Transverse colon (tissue), 4 donors: ENCODE results near the gene ZNF837. TPM values are rescaled to one million over a fixed set of nuclear protein-coding genes. Genes with fewer than 3 reads are reported as not detected.
A peak's percentile ranks its signal among the peaks of the same experiment; 100 is the strongest.

Experiments used
- DNase-seq: peaks from one replicate; pipeline ENCODE4 v3.0.0-alpha.2; 2019
- H3K27ac ChIP-seq, 4 donors: fragments of 200-600 bp; sonication (generic); 2 replicates each; pipeline ENCODE4 v1.5.1; 2016 to 2018; ENCODE audit warnings: inconsistent platforms in 4 of 4
- H3K27me3 ChIP-seq: fragments of 200-600 bp; sonication (generic); 2 replicates; pipeline ENCODE4 v1.5.1; 2017; ENCODE audit warnings: inconsistent platforms
- H3K36me3 ChIP-seq, 4 donors: fragments of 200-600 bp; sonication (generic); 2 replicates each; pipeline ENCODE4 v1.5.1; 2017 to 2019; ENCODE audit warnings: inconsistent platforms in 4 of 4
- H3K4me1 ChIP-seq, 4 donors: fragments of 200-600 bp; sonication (generic); 2 replicates each; pipeline ENCODE4 v1.5.1; 2017 to 2020; ENCODE audit warnings: inconsistent platforms in 4 of 4
- H3K4me3 ChIP-seq, 4 donors: fragments of 200-600 bp; sonication (generic); 1 replicate in 1 of 4; 2 replicates in 3 of 4; pipeline versions ENCODE4 v1.5.1 to v1.6.1; 2017 to 2019; ENCODE audit warnings: inconsistent platforms in 4 of 4
- H3K9me3 ChIP-seq, 2 donors: fragments of 200-600 bp; sonication (generic); 2 replicates each; pipeline ENCODE4 v1.5.1; 2017 to 2019; ENCODE audit warnings: inconsistent platforms in 2 of 2
- EP300 ChIP-seq: sonication (generic); formaldehyde crosslinking; IDR thresholded peaks from one replicate; pipeline ENCODE4 v1.6.1; 2017; ENCODE audit warnings: antibody characterized with exemption, low read depth
- POLR2A ChIP-seq: fragments of 450-650 bp; IDR thresholded peaks from one replicate; pipeline ENCODE4 v1.6.1; 2016; ENCODE audit warnings: antibody characterized with exemption, mild to moderate bottlenecking, moderate library complexity
- POLR2AphosphoS5 ChIP-seq, 3 donors: sonication (generic); formaldehyde crosslinking; IDR thresholded peaks; one replicate each; pipeline ENCODE4 v1.6.1; 2016; ENCODE audit warnings: antibody characterized with exemption in 3 of 3
- WGBS, 2 donors: methylation state at CpG; one replicate each; pipeline ENCODE4 v1.1.5; 2018; ENCODE audit warnings: low coverage in 1 of 2; 5-methylcytosine and 5-hydroxymethylcytosine counted together
- in situ Hi-C, 4 donors: fragments of 200-750 bp; cut with MboI; loops; one replicate each; pipeline versions ENCODE4 v1.15.0 to v1.15.1; 2017; ENCODE audit warnings: low sequenced_read_pairs in 3 of 4, low pct_ligation_motif_present in 1 of 4, low pct_unique_long_range_greater_than_20kb in 1 of 4
- intact Hi-C: fragments of 100-400 bp; cut with DNase I; formaldehyde crosslinking; loops from one replicate; pipeline ENCODE4 v1.15.1; 2023; ENCODE audit warnings: low total_unique reads
- total RNA-seq, 4 donors: library from RNA; depleted of rRNA; stranded (reverse); fragments of >200 nt; gene quantifications; one replicate each; pipeline ENCODE4 v1.1.0, GENCODE V29; 2016
- TF ChIP-seq, protein P1 (sequence below), 5 experiments: fragments of 200-600 bp in 3 of 5; fragments of 450-650 bp in 2 of 5; sonication (generic) in 3 of 5; IDR thresholded peaks; 1 replicate in 2 of 5; 2 replicates in 3 of 5; pipeline ENCODE4 v1.5.1; 2016 to 2017; ENCODE audit warnings: antibody characterized with exemption in 5 of 5, inconsistent platforms in 3 of 5, mild to moderate bottlenecking in 2 of 5, moderate library complexity in 1 of 5

The ZNF837 gene
- total RNA-seq, 4 donors from 2014 or later = 3.7 to 10.7 (median 6.1) TPM

DNA sequence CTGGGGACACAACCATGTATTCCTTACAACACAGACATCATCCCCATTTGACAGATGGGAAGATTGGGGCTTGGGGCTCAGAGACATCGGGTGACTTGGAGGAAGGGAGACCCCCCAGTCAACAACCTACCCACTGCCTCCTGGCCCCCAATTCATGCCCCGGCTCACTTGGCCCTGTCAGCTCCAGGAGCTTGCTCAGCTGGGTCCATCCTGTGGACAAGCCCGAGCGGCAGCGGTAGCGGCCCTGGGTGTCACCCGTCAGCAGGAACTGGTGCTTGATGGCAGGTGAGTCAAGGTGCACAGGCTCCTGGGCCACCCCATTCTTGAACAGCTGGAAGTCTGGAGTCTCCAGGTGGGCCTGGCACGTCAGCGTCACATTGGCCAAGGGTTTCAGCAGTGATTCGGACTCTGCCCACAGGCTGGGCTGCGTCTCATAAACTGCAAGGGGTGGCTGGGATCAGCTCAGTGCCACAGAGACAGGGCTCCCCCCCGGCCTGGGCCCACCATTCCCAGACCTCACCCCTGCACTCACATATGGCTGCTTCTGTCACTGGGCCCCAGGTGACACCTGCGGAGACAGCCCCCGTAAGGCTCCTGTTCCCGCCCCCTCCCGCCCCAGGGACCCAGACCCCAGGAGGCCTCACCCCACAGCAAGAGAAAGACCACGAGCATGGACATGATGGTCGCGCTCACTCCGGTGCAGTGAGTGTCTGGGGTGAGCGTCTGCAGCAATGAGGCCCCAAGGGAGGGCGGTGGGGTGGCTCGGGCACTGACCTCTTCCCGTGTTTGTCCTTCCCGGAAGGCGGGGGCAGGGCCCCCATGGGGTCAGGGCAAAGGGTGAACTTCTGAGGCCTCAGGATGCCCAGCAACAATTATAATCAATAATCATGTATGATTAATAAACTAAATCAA is 27.8 kb downstream of the ZNF837 start, which contains the start of gene A1BG:
Gene A1BG, minus strand, starts transcription at position 733 of the 912 bp plus-strand sequence. Its CDS starts 55 bp downstream, at position 678.
- H3K4me3 ChIP-seq = no peak within 1 kb of the TSS
- H3K27me3 ChIP-seq = peaks cover 49% of the 10 kb centered on the region
- intact Hi-C loops (no loop called here), in situ Hi-C loops (no loop called here)
- TF ChIP-seq EP300 = no peak
- H3K4me1 ChIP-seq = peaks cover 0 to 27% (median 13%) of the 10 kb centered on the region in 4 donors
- WGBS, 2 donors = 81 to 92% methylated on average over 5 to 24 of the region's 26 CpGs
- no peak for DNase-seq
- H3K9me3 ChIP-seq = no peaks in the 10 kb centered on the region
- no peak within 1 kb of the TSS for H3K27ac ChIP-seq
- H3K36me3 ChIP-seq = no peaks in the 10 kb centered on the region

DNA sequence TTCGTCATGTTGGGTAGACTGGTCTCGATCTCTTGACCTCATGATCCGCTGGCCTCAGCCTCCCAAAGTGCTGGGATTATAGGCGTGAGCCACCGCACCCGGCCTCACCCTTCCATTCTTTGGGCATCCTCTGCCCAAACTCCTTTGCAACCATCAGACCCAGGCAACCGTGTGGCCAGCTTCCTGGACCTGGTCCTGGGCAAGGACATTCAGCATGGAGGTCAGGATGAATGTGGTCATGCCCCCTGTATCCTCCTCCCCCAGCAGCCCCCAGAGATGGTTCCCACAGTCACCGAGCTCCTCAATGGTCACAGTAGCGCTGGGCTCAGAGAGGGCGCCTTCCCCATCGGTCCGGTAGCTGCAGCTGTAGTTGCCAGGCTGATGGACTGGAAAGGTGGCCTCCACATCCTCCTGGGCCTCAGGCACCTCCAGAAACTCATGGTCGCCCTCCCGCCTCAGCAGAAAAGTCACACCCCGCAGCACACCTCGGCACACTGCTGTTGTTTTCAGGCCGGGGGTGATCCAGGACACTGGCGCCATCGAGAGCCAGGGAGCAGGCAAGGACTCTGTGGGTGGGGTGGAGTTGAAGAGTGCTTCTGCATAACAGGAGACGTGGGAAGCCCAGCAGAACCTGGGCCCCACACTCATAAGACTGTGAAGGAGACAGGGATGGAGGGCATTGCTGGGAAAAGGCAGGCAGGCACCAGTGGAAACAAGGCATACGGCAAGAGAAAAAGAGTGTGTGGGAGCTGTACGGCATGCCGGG is 28.7 kb downstream of the ZNF837 start:
- H3K27me3 ChIP-seq = peaks cover 58% of the 10 kb centered on the region
- TF ChIP-seq EP300 (no peak), POLR2A (no peak), POLR2AphosphoS5 (IDR thresholded peaks at IDR 0.05) (no peak)
- in situ Hi-C loops = no loop called here
- no peak overlapping the region for H3K4me3 ChIP-seq
- no peaks in the 10 kb centered on the region for H3K9me3 ChIP-seq
- intact Hi-C loops = no loop called here
- no peaks in the 10 kb centered on the region for H3K36me3 ChIP-seq
- H3K4me1 ChIP-seq = peaks cover 0 to 27% (median 15%) of the 10 kb centered on the region in 4 donors
- DNase-seq = no peak
- 86 to 90% methylated on average over 3 to 23 of the region's 23 CpGs for WGBS, 2 donors
- no peak overlapping the region for H3K27ac ChIP-seq

DNA sequence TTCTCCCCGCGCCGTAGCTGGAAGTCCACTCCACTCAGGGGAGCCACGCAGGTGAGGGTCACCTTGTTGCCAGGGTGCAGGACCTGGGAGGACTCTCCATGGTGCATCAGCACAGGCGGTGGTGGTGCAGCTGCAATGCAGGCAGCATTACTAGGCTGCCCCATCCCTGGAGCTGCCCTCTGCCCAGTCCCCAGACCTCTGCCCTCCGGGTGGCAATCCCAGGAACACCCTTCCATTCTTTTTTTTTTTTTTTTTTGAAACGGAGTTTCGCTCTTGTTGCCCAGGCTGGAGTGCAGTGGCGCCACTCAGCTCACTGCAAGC is 29.3 kb downstream of the ZNF837 start:
- intact Hi-C loops = no loop called here
- 93 to 100% methylated on average over 2 to 8 of the region's 9 CpGs for WGBS, 2 donors
- no peaks in the 10 kb centered on the region for H3K36me3 ChIP-seq

DNA sequence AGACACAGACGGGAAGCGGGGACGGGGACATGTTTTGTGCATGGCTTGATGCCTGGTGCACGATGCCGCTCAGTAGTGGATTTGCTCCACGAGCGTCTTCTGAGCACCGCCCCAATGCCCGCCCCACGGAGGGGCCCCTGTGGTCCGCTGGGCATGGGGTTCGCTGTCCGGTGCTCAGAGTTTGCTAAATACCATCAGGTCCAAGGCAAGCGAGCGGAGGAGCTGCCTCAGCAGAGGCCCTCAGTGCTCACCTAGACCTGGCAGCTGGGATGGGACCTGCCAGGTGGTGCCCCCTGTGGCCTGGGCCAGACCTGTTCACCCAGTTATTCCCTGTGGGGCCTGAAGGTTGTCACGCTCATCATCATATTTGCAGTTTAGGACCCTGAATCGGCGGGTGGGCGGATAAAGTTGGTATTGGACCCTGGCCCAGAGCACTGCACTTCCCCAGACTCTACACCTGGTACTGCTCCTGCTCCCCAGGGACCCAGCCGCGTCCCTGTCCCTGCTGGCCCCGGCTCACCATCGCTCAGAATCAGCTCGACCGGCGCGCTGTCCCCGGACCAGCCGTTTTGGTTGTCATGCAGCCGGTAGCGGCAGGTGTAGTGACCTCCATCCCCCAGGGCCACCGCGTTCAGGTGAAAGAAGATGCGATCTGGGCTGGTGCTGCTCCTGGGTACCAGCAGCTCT is 29.8 kb downstream of the ZNF837 start:
- in situ Hi-C loops = no loop called here
- intact Hi-C loops = no loop called here

More for the DNA sequence above, 29.3 kb downstream of the ZNF837 start:
- H3K27ac ChIP-seq = no peak overlapping the region
- no peak overlapping the region for H3K4me3 ChIP-seq
- no peaks in the 10 kb centered on the region for H3K9me3 ChIP-seq
- in situ Hi-C loops = no loop called here
- no peak for TF ChIP-seq POLR2A
- TF ChIP-seq, protein P1, sequence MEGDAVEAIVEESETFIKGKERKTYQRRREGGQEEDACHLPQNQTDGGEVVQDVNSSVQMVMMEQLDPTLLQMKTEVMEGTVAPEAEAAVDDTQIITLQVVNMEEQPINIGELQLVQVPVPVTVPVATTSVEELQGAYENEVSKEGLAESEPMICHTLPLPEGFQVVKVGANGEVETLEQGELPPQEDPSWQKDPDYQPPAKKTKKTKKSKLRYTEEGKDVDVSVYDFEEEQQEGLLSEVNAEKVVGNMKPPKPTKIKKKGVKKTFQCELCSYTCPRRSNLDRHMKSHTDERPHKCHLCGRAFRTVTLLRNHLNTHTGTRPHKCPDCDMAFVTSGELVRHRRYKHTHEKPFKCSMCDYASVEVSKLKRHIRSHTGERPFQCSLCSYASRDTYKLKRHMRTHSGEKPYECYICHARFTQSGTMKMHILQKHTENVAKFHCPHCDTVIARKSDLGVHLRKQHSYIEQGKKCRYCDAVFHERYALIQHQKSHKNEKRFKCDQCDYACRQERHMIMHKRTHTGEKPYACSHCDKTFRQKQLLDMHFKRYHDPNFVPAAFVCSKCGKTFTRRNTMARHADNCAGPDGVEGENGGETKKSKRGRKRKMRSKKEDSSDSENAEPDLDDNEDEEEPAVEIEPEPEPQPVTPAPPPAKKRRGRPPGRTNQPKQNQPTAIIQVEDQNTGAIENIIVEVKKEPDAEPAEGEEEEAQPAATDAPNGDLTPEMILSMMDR (IDR thresholded peaks at IDR 0.05) = no peak
- TF ChIP-seq EP300 = no peak
- no peak for TF ChIP-seq POLR2AphosphoS5 (IDR thresholded peaks at IDR 0.05)
- peaks cover 60% of the 10 kb centered on the region for H3K27me3 ChIP-seq
- H3K4me1 ChIP-seq = peaks cover 0 to 28% (median 9%) of the 10 kb centered on the region in 4 donors
- no peak for DNase-seq

DNA sequence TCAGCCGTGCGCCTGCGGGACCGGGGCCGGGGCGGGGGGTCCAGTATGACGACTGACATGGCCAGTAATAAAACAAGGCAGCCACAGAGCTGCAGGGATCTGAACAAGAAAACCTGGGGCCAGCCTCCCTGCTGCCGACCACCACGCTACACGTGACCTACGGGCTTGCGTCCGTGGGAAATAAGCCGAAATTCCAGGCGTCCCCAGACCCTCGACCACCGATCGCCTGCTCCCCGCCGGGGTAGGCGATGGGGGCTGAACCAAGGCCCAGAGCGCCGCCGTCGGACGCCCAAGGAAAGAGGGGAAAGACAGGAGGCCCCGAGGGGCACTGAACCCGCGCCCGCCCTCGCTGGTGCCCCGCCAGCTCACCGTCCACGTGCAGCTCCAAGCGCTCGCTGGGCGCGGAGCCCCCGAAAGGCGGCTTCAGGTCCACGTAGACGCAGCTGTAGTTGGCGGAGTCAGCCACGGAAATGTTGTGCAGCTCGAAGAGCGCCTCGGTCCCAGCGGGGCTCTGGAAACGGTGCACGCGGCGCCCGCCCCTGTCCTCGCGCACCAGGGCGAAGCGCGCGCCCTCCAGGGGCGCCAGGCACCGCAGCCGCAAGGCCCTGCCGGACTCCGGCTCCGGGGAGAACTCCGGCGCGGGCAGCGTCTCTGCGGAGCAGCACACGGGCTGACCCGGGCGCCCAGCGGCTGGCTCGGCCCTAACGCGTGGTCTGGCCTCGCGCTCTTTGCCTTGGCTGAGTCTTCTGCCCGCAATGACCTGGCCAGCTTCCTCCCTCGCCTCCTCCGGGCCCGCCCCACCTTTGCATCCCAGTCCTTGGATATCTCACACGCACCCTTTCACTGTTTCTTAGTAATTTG is 30.6 kb downstream of the ZNF837 start:
- WGBS, 2 donors = 61% methylated on average over 40 of the region's 84 CpGs; no CpG with 5 or more reads in 1 of the 2 donors
- peaks cover 62% of the 10 kb centered on the region for H3K27me3 ChIP-seq
- intact Hi-C loops (no loop called here), in situ Hi-C loops (no loop called here)
- no peak for DNase-seq
- peaks cover 0 to 26% (median 8%) of the 10 kb centered on the region in 4 donors for H3K4me1 ChIP-seq
- TF ChIP-seq POLR2A (no peak), EP300 (no peak), POLR2AphosphoS5 (IDR thresholded peaks at IDR 0.05) (no peak)
- TF ChIP-seq, protein P1 (IDR thresholded peaks at IDR 0.05) = no peak
- no peak overlapping the region for H3K27ac ChIP-seq
- no peaks in the 10 kb centered on the region for H3K9me3 ChIP-seq
- H3K36me3 ChIP-seq = no peaks in the 10 kb centered on the region
- peak overlapping the region in 1 of 4 donors; percentile 29 for H3K4me3 ChIP-seq

More for the DNA sequence above, 29.8 kb downstream of the ZNF837 start:
- no peak overlapping the region for H3K27ac ChIP-seq
- no peak for TF ChIP-seq EP300
- H3K36me3 ChIP-seq = no peaks in the 10 kb centered on the region
- no peak overlapping the region for H3K4me3 ChIP-seq
- H3K4me1 ChIP-seq = peaks cover 0 to 26% (median 8%) of the 10 kb centered on the region in 4 donors
- 85% methylated on average over 29 of the region's 34 CpGs; no CpG with 5 or more reads in 1 of the 2 donors for WGBS, 2 donors
- no peaks in the 10 kb centered on the region for H3K9me3 ChIP-seq
- no peak for DNase-seq
- H3K27me3 ChIP-seq = peaks cover 60% of the 10 kb centered on the region
